HepG2 (cell line): ENCODE results near the gene CST3. TPM values are rescaled to one million over a fixed set of nuclear protein-coding genes. Genes with fewer than 3 reads are reported as not detected.
A peak's percentile ranks its signal among the peaks of the same experiment; 100 is the strongest.

Experiments
- ARHGAP35 ChIP-seq: sonication (generic); formaldehyde crosslinking; IDR thresholded peaks from 2 replicates; pipeline ENCODE4 v1.9.0; 2022; ENCODE audit warnings: mild to moderate bottlenecking, inconsistent platforms, moderate library complexity, missing genetic modification reagents, borderline replicate concordance
- ARNT ChIP-seq: fragments of 450-650 bp; IDR thresholded peaks from 2 replicates; pipeline ENCODE4 v1.6.1; 2017
- CCAR2 ChIP-seq: fragments of 200-400 bp; formaldehyde crosslinking; optimal IDR thresholded peaks from 2 replicates; pipeline ENCODE3; 2018; ENCODE audit warnings: low read depth, mild to moderate bottlenecking, low read length, moderate library complexity
- FOXK2 ChIP-seq: fragments of 450-650 bp; IDR thresholded peaks from 2 replicates; pipeline ENCODE4 v1.6.1; 2016
- HOXA7 ChIP-seq: sonication (generic); formaldehyde crosslinking; IDR thresholded peaks from 2 replicates; pipeline ENCODE4 v1.8.1; 2022; ENCODE audit warnings: mild to moderate bottlenecking, missing genetic modification reagents, moderate library complexity
- MBNL3 ChIP-seq: fragments of 250-450 bp; sonication (Bioruptor Pico); conservative IDR thresholded peaks from 2 replicates; pipeline ENCODE4 v1.8.0; 2022; ENCODE audit warnings: mild to moderate bottlenecking, inconsistent platforms
- MTA3 ChIP-seq: sonication (generic); formaldehyde crosslinking; IDR thresholded peaks from 2 replicates; pipeline ENCODE4 v1.4.0; 2020; ENCODE audit warnings: missing genetic modification reagents
- MZF1 ChIP-seq: sonication (generic); formaldehyde crosslinking; IDR thresholded peaks from 2 replicates; pipeline ENCODE4 v1.8.1; 2023; ENCODE audit warnings: mild to moderate bottlenecking, missing genetic modification reagents, borderline replicate concordance
- NFYC ChIP-seq: IDR thresholded peaks from 2 replicates; pipeline ENCODE4 v1.6.1; 2016; ENCODE audit warnings: missing genetic modification reagents, missing compliant biosample characterization
- NONO ChIP-seq, 2 experiments: fragments of 450-650 bp in 1 of 2; sonication (generic) in 1 of 2; formaldehyde crosslinking in 1 of 2; IDR thresholded peaks in 1 of 2; conservative IDR thresholded peaks in 1 of 2; 2 replicates each; pipeline versions ENCODE4 v1.6.1 to v1.8.0; 2017 to 2022; ENCODE audit warnings: mild to moderate bottlenecking in 1 of 2, missing genetic modification reagents in 1 of 2, moderate library complexity in 1 of 2
- PRPF4 ChIP-seq: fragments of 200-400 bp; formaldehyde crosslinking; IDR thresholded peaks from 2 replicates; pipeline ENCODE4 v1.6.1; 2016; ENCODE audit warnings: low read length, low read depth; ENCODE audit not compliant: poor library complexity, severe bottlenecking
- SMYD3 ChIP-seq: sonication (generic); formaldehyde crosslinking; IDR thresholded peaks from 2 replicates; pipeline ENCODE4 v1.8.1; 2023; ENCODE audit warnings: mild to moderate bottlenecking, missing genetic modification reagents
- SP4 ChIP-seq: sonication (generic); formaldehyde crosslinking; IDR thresholded peaks from 2 replicates; pipeline ENCODE4 v1.8.1; 2023; ENCODE audit warnings: mild to moderate bottlenecking, missing genetic modification reagents
- TRIM24 ChIP-seq: sonication (generic); formaldehyde crosslinking; IDR thresholded peaks from 2 replicates; pipeline ENCODE4 v1.8.0; 2022; ENCODE audit warnings: mild to moderate bottlenecking, missing genetic modification reagents
- ZNF253 ChIP-seq: sonication (generic); formaldehyde crosslinking; IDR thresholded peaks from 2 replicates; pipeline ENCODE4 v1.8.0; 2022; ENCODE audit warnings: mild to moderate bottlenecking, missing genetic modification reagents, borderline replicate concordance
- ZNF326 ChIP-seq: sonication (generic); formaldehyde crosslinking; IDR thresholded peaks from 2 replicates; pipeline ENCODE4 v1.4.0; 2020; ENCODE audit warnings: missing genetic modification reagents, borderline replicate concordance
- ZNF331 ChIP-seq: sonication (generic); formaldehyde crosslinking; IDR thresholded peaks from 2 replicates; pipeline ENCODE4 v1.4.0; 2020; ENCODE audit warnings: missing genetic modification reagents
- ZNF431 ChIP-seq: sonication (generic); formaldehyde crosslinking; IDR thresholded peaks from 2 replicates; pipeline ENCODE4 v1.9.0; 2022; ENCODE audit warnings: missing genetic modification reagents, low read depth, mild to moderate bottlenecking, borderline replicate concordance
- ZNF451 ChIP-seq: sonication (generic); formaldehyde crosslinking; IDR thresholded peaks from 2 replicates; pipeline ENCODE4 v1.5.0; 2020; ENCODE audit warnings: mild to moderate bottlenecking, missing genetic modification reagents
- ZNF552 ChIP-seq: sonication (generic); formaldehyde crosslinking; IDR thresholded peaks from 2 replicates; pipeline ENCODE4 v1.9.0; 2022; ENCODE audit warnings: missing genetic modification reagents, mild to moderate bottlenecking, borderline replicate concordance
- ZNF562 ChIP-seq: sonication (generic); formaldehyde crosslinking; IDR thresholded peaks from 2 replicates; pipeline ENCODE4 v1.8.0; 2022; ENCODE audit warnings: missing genetic modification reagents, borderline replicate concordance
- ZNF780A ChIP-seq: sonication (generic); formaldehyde crosslinking; IDR thresholded peaks from 2 replicates; pipeline ENCODE4 v1.8.0; 2022; ENCODE audit warnings: mild to moderate bottlenecking, missing genetic modification reagents, moderate library complexity
- polyA plus RNA-seq, 8 experiments: library from polyadenylated mRNA; depleted of rRNA in 3 of 8; stranded (reverse) in 7 of 8; unstranded in 1 of 8; fragments of >200 nt; fragmentation: Illumina TruSeq in 4 of 8; extraction: Trizol in 4 of 8; gene quantifications; 2 replicates each; pipeline versions ENCODE4 v1.2.1 to v1.2.3, GENCODE V29; 2011 to 2016; ENCODE audit warnings: low read depth in 4 of 8, missing spikeins in 1 of 8, mixed read lengths in 1 of 8; ENCODE audit not compliant: insufficient read depth in 1 of 8
- total RNA-seq, 5 experiments: library from RNA; depleted of rRNA; stranded (reverse); fragments of >200 nt; fragmentation: Illumina TruSeq; extraction: Trizol; gene quantifications; 2 replicates each; pipeline ENCODE4 v1.2.3, GENCODE V29; 2016; ENCODE audit warnings: low read depth in 1 of 5
- TF ChIP-seq, protein P1 (sequence below): sonication (generic); formaldehyde crosslinking; IDR thresholded peaks from 2 replicates; pipeline ENCODE4 v1.5.1; 2020; ENCODE audit warnings: mild to moderate bottlenecking, moderate library complexity, missing genetic modification reagents
- TF ChIP-seq, protein P2 (sequence below): sonication (generic); formaldehyde crosslinking; IDR thresholded peaks from 2 replicates; pipeline ENCODE4 v1.5.1; 2020; ENCODE audit warnings: missing genetic modification reagents, mild to moderate bottlenecking, borderline replicate concordance
- TF ChIP-seq, protein P3 (sequence below): sonication (generic); formaldehyde crosslinking; IDR thresholded peaks from 2 replicates; pipeline ENCODE4 v1.4.0; 2020; ENCODE audit warnings: missing genetic modification reagents

Gene CST3
- total and polyA plus RNA-seq, 2 of the 13 experiments (the other 11 are each of a cell fraction or from before 2014, with no cell fraction given): 690 to 1,005 TPM

DNA sequence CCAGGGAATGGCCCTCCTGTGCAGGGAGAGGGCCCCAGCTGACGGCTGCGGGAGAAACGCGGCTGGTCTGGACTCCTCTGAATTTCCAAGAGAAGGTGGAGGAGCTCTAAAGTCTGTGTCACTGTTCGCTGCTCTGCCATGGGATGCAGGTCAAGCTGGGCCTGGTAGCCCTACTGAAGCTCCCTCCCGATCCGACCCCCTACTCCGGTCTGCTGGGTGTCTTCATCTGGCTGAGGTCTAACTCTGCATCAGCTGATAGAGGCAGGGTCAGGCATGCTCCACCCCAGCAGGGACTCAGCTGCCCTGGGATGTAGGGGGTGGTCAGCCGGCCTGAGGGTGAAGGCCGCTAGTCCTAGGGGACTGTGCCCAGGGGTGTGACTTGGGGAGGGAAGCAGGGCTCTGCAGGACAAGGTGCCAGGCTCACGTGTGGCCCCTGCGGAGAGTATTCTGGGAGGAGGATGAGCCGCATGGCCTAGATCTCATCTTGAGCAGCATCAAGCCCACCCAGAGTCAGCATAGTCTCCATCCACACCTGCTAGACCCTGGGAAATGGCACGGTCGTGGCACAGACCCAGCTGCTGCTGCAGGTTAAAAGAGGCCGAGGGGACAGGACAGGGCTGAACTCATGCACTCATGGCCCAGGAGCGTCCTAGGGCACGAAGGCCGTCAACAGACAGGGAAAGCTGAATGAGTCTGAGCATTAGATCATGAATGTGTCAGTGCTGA, 1.4 kb downstream of the CST3 start (continued):
- TF ChIP-seq NONO (IDR thresholded peaks at IDR 0.05): no peak
- TF ChIP-seq NONO (CRISPR knock-in tag; conservative IDR thresholded peaks at IDR 0.05): 0 out of 2 replicates have a peak, but pooled peaks have one; percentile 45
- no peak for TF ChIP-seq ZNF331 (CRISPR knock-in tag)
- TF ChIP-seq ARNT: no peak
- 0 out of 2 replicates have a peak, but pooled peaks have one; percentile 70 for TF ChIP-seq ZNF253 (CRISPR knock-in tag)
- no peak for TF ChIP-seq TRIM24 (CRISPR knock-in tag)
- no peak for TF ChIP-seq MZF1 (CRISPR knock-in tag)
- TF ChIP-seq ZNF552 (CRISPR knock-in tag): no peak; the same call in 1 of the 2 replicates
- TF ChIP-seq SMYD3 (CRISPR knock-in tag): no peak
- TF ChIP-seq, protein P1, sequence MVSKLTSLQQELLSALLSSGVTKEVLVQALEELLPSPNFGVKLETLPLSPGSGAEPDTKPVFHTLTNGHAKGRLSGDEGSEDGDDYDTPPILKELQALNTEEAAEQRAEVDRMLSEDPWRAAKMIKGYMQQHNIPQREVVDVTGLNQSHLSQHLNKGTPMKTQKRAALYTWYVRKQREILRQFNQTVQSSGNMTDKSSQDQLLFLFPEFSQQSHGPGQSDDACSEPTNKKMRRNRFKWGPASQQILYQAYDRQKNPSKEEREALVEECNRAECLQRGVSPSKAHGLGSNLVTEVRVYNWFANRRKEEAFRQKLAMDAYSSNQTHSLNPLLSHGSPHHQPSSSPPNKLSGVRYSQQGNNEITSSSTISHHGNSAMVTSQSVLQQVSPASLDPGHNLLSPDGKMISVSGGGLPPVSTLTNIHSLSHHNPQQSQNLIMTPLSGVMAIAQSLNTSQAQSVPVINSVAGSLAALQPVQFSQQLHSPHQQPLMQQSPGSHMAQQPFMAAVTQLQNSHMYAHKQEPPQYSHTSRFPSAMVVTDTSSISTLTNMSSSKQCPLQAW (CRISPR knock-in tag): peak; percentile 60; the same call in 1 of the 2 replicates
- no peak for TF ChIP-seq MTA3
- no peak; the same call in 1 of the 2 replicates for TF ChIP-seq ARHGAP35 (CRISPR knock-in tag)
- TF ChIP-seq NFYC (CRISPR knock-in tag): no peak; the same call in 1 of the 2 replicates
- TF ChIP-seq ZNF326: no peak
- peak; percentile 69; the same call in 1 of the 2 replicates for TF ChIP-seq ZNF451
- no peak for TF ChIP-seq ZNF562 (CRISPR knock-in tag)
- no peak for TF ChIP-seq FOXK2
- TF ChIP-seq ZNF780A (CRISPR knock-in tag): no peak
- TF ChIP-seq, protein P2, sequence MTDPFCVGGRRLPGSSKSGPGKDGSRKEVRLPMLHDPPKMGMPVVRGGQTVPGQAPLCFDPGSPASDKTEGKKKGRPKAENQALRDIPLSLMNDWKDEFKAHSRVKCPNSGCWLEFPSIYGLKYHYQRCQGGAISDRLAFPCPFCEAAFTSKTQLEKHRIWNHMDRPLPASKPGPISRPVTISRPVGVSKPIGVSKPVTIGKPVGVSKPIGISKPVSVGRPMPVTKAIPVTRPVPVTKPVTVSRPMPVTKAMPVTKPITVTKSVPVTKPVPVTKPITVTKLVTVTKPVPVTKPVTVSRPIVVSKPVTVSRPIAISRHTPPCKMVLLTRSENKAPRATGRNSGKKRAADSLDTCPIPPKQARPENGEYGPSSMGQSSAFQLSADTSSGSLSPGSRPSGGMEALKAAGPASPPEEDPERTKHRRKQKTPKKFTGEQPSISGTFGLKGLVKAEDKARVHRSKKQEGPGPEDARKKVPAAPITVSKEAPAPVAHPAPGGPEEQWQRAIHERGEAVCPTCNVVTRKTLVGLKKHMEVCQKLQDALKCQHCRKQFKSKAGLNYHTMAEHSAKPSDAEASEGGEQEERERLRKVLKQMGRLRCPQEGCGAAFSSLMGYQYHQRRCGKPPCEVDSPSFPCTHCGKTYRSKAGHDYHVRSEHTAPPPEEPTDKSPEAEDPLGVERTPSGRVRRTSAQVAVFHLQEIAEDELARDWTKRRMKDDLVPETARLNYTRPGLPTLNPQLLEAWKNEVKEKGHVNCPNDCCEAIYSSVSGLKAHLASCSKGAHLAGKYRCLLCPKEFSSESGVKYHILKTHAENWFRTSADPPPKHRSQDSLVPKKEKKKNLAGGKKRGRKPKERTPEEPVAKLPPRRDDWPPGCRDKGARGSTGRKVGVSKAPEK (CRISPR knock-in tag): no peak
- TF ChIP-seq ZNF431: no peak; the same call in 1 of the 2 replicates
- TF ChIP-seq SP4 (CRISPR knock-in tag): peak; percentile 46; the same call in 1 of the 2 replicates
- no peak for TF ChIP-seq PRPF4
- TF ChIP-seq HOXA7 (CRISPR knock-in tag): no peak
- TF ChIP-seq, protein P3, sequence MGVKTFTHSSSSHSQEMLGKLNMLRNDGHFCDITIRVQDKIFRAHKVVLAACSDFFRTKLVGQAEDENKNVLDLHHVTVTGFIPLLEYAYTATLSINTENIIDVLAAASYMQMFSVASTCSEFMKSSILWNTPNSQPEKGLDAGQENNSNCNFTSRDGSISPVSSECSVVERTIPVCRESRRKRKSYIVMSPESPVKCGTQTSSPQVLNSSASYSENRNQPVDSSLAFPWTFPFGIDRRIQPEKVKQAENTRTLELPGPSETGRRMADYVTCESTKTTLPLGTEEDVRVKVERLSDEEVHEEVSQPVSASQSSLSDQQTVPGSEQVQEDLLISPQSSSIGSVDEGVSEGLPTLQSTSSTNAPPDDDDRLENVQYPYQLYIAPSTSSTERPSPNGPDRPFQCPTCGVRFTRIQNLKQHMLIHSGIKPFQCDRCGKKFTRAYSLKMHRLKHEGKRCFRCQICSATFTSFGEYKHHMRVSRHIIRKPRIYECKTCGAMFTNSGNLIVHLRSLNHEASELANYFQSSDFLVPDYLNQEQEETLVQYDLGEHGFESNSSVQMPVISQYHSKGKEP: no peak; the same call in 1 of the 2 replicates
- no peak for TF ChIP-seq MBNL3 (CRISPR knock-in tag)
- TF ChIP-seq CCAR2: no peak
